Stimulated activated CD4-positive, alpha-beta T cell treated with anti-CD3 and anti-CD28 coated beads, Interleukin-2, amount 100 ng/mL, for 48 hours (primary cell): ENCODE data around the gene MAML2.
"Not testable (repeated sequence)": the region's sequence is repeated elsewhere in the genome, so short reads cannot be mapped to it uniquely, and the experiment has no call there.

ENCODE experiments used
- DNase-seq, 2 donors: peaks; one replicate each; pipeline ENCODE4 v3.0.0-alpha.2; 2020

Gene MAML2

GRCh38 chr11:96288915-96289314 is 54.1 kb downstream of the MAML2 start:
- no peak for DNase-seq

GRCh38 chr11:96287822-96288439 is 55.1 kb downstream of the MAML2 start:
- no peak for DNase-seq

- DNase-seq = not testable (repeated sequence)
Measured at GRCh38 chr11:96285985-96286384, 57.0 kb downstream of the MAML2 start.

GRCh38 chr11:96284917-96285316 is 58.1 kb downstream of the MAML2 start:
- DNase-seq = no peak

- no peak for DNase-seq
Measured at GRCh38 chr11:96284401-96284800, 58.6 kb downstream of the MAML2 start.

GRCh38 chr11:96282625-96283220 is 60.3 kb downstream of the MAML2 start:
- DNase-seq = no peak

GRCh38 chr11:96280444-96280843 is 62.6 kb downstream of the MAML2 start:
- DNase-seq = no peak

- no peak for DNase-seq
Measured at GRCh38 chr11:96279896-96280290, 63.1 kb downstream of the MAML2 start.

GRCh38 chr11:96279018-96279895 is 63.7 kb downstream of the MAML2 start:
- no peak for DNase-seq

GRCh38 chr11:96278039-96278897 is 64.7 kb downstream of the MAML2 start:
- DNase-seq = no peak

- DNase-seq = no peak
Measured at GRCh38 chr11:96277696-96278038, 65.3 kb downstream of the MAML2 start.

- DNase-seq = no peak
Measured at GRCh38 chr11:96276836-96277235, 66.2 kb downstream of the MAML2 start.

GRCh38 chr11:96275801-96276594 is 67.0 kb downstream of the MAML2 start:
- DNase-seq = no peak

GRCh38 chr11:96273507-96273906 is 69.5 kb downstream of the MAML2 start:
- no peak for DNase-seq

GRCh38 chr11:96272529-96273222 is 70.3 kb downstream of the MAML2 start:
- no peak for DNase-seq

- no peak for DNase-seq
Measured at GRCh38 chr11:96271777-96272176, 71.2 kb downstream of the MAML2 start.

GRCh38 chr11:96271352-96271751 is 71.6 kb downstream of the MAML2 start:
- DNase-seq = not testable (repeated sequence)

GRCh38 chr11:96268527-96268926 is 74.5 kb downstream of the MAML2 start:
- not testable (repeated sequence) for DNase-seq

GRCh38 chr11:96267496-96268032 is 75.4 kb downstream of the MAML2 start:
- peak; percentile 22 to 23 for DNase-seq

GRCh38 chr11:96267001-96267495 is 75.9 kb downstream of the MAML2 start:
- no peak for DNase-seq

GRCh38 chr11:96265972-96266371 is 77.0 kb downstream of the MAML2 start:
- no peak for DNase-seq
